Keratinocyte (primary cell): ENCODE data around the gene GP1BB.

Experiments
- EZH2 ChIP-seq: IDR thresholded peaks from one replicate; pipeline ENCODE4 v1.6.1; 2012; ENCODE audit warnings: inconsistent platforms, mild to moderate bottlenecking, low read length, moderate library complexity
- TF ChIP-seq, protein P1 (sequence below), 3 experiments: IDR thresholded peaks in 1 of 3; conservative IDR thresholded peaks in 1 of 3; optimal IDR thresholded peaks in 1 of 3; 2 replicates in 2 of 3; 3 replicates in 1 of 3; pipeline versions ENCODE3 to v1.5.1; 2011; ENCODE audit warnings: low read length in 3 of 3, mild to moderate bottlenecking in 3 of 3, moderate library complexity in 2 of 3, control low read depth in 1 of 3, inconsistent platforms in 1 of 3; ENCODE audit not compliant: insufficient read depth in 2 of 3; ENCODE audit errors: extremely low read depth in 1 of 3

- TF ChIP-seq, protein P1, sequence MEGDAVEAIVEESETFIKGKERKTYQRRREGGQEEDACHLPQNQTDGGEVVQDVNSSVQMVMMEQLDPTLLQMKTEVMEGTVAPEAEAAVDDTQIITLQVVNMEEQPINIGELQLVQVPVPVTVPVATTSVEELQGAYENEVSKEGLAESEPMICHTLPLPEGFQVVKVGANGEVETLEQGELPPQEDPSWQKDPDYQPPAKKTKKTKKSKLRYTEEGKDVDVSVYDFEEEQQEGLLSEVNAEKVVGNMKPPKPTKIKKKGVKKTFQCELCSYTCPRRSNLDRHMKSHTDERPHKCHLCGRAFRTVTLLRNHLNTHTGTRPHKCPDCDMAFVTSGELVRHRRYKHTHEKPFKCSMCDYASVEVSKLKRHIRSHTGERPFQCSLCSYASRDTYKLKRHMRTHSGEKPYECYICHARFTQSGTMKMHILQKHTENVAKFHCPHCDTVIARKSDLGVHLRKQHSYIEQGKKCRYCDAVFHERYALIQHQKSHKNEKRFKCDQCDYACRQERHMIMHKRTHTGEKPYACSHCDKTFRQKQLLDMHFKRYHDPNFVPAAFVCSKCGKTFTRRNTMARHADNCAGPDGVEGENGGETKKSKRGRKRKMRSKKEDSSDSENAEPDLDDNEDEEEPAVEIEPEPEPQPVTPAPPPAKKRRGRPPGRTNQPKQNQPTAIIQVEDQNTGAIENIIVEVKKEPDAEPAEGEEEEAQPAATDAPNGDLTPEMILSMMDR (optimal IDR thresholded peaks at IDR 0.05 in 1 of 3, IDR thresholded peaks at IDR 0.05 in 1 of 3, conservative IDR thresholded peaks at IDR 0.05 in 1 of 3; ENCODE audit: extremely low read depth in 1 of 3, insufficient read depth in 2 of 3, low read length in 3 of 3), result no peak
- TF ChIP-seq EZH2, result no peak
Observed at GRCh38 chr22:19675428-19675827, 47.9 kb upstream of the GP1BB start.
